HG02571 (cell line): Measurements from ENCODE around the gene SORCS2.

Experiments used
- ATAC-seq: cut with Tn5 transposase; IDR thresholded peaks from one replicate; pipeline ENCODE4 v1.9.1; 2021; ENCODE audit warnings: mild to moderate bottlenecking, moderate library complexity; ENCODE audit not compliant: unreplicated experiment

SORCS2 gene

GRCh38 chr4:7733801-7734650, 541.7 kb downstream of the SORCS2 start:
- no peak for ATAC-seq

GRCh38 chr4:7734651-7735260, 542.4 kb downstream of the SORCS2 start:
- ATAC-seq, result no peak

- ATAC-seq, result no peak
Measured at GRCh38 chr4:7735395-7735794, 543.1 kb downstream of the SORCS2 start.

GRCh38 chr4:7735961-7736360, 543.6 kb downstream of the SORCS2 start:
- no peak for ATAC-seq

GRCh38 chr4:7736436-7737267, 544.3 kb downstream of the SORCS2 start:
- no peak for ATAC-seq

GRCh38 chr4:7737268-7737645, 544.9 kb downstream of the SORCS2 start:
- ATAC-seq, result no peak

GRCh38 chr4:7737752-7738457, 545.6 kb downstream of the SORCS2 start:
- ATAC-seq, result no peak

GRCh38 chr4:7738458-7739076, 546.2 kb downstream of the SORCS2 start:
- ATAC-seq, result no peak

- ATAC-seq, result no peak
Measured at GRCh38 chr4:7739077-7739917, 547.0 kb downstream of the SORCS2 start.

GRCh38 chr4:7739918-7740865, 547.9 kb downstream of the SORCS2 start:
- no peak for ATAC-seq

GRCh38 chr4:7740866-7741525, 548.7 kb downstream of the SORCS2 start:
- ATAC-seq, result no peak

GRCh38 chr4:7741946-7742806, 549.8 kb downstream of the SORCS2 start:
- ATAC-seq, result no peak

GRCh38 chr4:7742807-7743280, 550.5 kb downstream of the SORCS2 start:
- ATAC-seq, result no peak

GRCh38 chr4:7744142-7744804, 551.9 kb downstream of the SORCS2 start:
- no peak for ATAC-seq

GRCh38 chr4:7745301-7745885, 553.1 kb downstream of the SORCS2 start:
- no peak for ATAC-seq
